Stimulated activated CD8-positive, alpha-beta memory T cell treated with anti-CD3 and anti-CD28 coated beads, Interleukin-7, amount 100 ng/mL, for 24 hours (primary cell): ENCODE data around the gene PDZD8.
"Not testable (repeated sequence)": the region's sequence is repeated elsewhere in the genome, so short reads cannot be mapped to it uniquely, and the experiment has no call there.

Source experiments
- DNase-seq: peaks from one replicate; pipeline ENCODE4 v3.0.0-alpha.2; 2020; ENCODE audit warnings: low read depth

The PDZD8 gene

DNA sequence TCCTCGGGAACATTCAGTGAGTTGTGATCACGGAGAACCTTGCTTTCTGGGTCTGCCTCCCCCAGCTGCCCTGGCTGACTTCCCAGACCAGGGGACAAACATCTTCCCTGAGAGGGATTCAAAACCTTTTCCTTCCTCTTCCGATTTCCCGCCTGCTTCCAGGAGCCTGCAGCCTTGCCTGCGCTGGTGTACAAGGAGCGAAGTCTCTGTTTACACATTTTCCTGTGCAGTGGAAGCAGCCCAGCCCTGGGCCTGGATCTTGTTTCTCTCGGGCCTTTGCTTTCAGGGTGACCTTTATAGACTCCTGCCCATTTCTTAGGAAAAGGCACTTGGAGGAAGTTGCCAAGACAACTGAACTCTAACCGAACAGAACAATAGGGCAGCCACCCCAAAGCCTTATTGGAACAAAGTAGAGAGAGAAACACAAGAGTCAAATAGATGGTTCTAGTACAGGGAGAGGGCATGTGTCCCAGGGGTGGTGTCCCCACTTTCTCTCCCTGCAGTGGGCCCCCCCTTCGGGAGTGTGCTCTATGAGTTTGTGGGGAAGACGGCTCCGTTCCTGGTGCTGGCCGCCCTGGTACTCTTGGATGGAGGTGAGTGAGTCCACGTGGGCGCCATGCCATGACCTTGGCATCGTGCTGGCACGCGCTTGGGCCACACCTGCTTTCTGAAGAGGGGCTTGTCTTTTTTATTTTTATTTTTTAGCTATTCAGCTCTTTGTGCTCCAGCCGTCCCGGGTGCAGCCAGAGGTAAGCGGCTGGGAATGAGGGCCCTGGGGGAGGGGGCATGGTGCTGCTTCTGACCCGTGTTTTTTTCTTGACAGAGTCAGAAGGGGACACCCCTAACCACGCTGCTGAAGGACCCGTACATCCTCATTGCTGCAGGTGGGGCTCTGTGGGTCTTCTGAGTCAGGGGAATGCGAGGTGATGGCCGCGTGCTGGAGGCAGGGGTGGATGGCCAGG lies 120.2 kb downstream of the PDZD8 start:
- no peak for DNase-seq

- no peak for DNase-seq
Measured at GRCh38 chr10:117254338-117254737, 120.9 kb downstream of the PDZD8 start.

- no peak for DNase-seq
Measured at GRCh38 chr10:117253908-117254307, 121.3 kb downstream of the PDZD8 start.

- DNase-seq = no peak
Measured at GRCh38 chr10:117250411-117250810, 124.8 kb downstream of the PDZD8 start.

DNA sequence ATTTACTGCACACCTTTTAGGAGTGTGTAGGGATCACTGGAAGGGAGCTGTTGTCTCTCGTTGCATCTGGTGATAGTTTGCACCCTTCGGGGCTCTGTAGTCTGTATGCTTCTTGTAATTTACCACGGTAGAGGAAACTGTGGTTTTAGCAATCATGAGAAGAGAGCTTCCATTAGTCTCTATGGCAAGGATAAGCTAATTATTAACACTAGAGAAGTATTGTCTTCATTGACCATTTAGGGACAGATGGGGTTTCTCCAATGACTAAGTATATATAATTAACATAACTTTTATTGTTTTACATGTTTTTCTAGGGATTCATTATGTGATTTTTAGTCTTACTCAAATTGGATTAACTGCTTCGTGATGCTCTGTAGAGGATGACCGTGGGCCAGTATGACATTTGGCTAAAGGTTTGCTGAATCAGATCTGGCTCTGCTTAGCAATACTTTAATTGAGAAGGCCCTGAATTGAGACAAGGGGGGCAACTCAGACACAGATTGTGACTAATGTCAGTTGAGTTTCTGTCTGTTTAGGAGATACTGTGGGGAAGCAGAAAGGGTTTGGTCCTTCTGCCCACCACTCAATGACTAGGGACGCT lies 125.6 kb downstream of the PDZD8 start:
- DNase-seq = no peak

GRCh38 chr10:117248750-117249465 lies 126.3 kb downstream of the PDZD8 start:
- no peak for DNase-seq

DNA sequence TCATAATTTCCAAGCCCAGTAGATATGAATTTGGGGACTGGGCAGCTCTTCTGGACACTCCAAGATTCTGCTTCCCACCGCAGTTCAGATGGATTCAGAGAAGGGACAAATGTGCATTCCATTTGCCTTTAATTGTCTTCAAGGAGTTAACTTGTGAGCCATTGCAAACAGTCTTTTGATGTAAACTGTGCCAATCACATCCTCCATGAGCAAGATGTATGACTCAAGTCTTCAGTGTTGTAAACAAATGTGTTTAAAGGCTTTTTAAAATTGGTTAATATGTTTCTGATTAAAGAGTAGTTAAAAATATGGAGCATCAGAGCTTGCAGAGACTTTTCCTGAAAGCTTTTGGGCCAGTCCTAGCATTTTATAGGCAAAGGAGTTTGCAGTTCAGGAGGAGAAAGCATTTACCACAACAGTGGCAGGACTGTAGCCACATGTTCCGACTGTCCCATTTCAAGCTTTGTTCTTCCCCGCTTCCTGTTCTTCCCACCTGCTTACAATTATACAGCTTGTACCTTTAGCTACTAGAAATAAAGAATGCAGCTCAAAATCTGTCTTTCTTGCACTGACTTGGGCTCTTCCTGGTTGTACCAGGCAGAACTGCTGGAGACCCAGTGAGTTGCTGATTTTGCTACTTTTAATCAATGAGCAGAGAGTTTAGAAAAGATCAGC lies 128.1 kb downstream of the PDZD8 start:
- DNase-seq = no peak

DNA sequence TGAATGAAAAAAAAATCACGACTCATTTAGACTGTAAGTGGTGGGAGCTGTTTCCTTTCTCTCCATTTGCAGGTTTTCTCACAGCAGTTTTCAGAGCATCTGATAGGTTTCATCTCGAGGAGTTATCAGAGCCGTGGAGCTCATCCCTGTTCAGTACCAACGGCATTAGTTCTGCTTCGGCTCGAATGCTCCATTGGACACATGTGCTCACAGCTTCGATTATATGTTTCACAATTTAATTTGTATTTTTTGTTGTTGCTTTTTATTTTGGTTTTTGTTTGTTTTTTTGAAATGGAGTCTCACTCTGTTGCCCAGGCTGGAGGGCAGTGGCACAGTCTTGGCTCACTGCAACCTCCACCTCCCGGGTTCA lies 132.8 kb downstream of the PDZD8 start:
- DNase-seq = no peak

- no peak for DNase-seq
Measured at GRCh38 chr10:117241541-117242462, 133.4 kb downstream of the PDZD8 start.

DNA sequence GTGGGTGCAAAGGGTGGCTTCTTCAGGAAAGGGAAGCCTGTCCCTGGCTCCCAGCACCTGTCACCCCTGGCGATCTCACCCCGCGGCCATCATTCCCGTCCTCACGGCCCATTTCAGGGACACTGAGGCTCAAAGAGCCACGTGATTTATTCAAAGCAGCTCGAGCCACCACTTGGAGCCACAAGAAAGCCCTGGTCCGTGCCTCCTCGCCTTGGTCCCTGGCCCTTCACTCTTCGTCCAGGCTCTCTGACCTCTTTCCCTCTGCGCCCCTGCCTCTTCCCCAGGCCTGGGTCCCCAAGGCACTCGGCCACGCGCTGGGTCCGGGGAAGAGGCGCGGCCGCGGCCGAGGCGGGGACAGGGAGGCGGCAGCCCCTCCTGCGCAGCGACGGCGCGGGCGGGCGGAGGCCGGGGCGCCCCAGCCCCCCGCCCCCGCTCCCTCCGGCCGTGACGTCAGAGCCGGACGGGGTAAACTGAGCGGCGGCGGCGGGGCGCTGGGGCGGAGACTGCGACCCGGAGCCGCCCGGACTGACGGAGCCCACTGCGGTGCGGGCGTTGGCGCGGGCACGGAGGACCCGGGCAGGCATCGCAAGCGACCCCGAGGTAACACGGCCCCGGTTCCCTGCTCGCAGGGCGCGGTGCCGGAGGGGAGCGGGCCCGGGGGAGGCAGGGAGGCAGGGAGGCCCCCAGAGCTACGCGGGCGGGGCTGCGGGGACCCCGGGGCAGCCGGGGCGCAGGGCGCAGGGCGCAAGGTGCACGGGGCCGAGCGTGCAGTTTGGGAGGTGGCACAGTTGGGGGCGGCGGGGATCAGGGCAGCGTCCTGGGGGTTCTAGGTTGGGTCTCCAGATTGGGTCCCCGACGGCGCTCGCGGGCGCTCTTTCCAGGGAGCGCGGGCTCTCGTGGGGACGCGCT lies 134.4 kb downstream of the PDZD8 start, which contains the start of gene SLC18A2:
Gene SLC18A2, plus strand, starts transcription at position 494 of the 909 bp plus-strand sequence. CDS start 580 bp downstream, outside the sequence.
- DNase-seq = no peak

DNA sequence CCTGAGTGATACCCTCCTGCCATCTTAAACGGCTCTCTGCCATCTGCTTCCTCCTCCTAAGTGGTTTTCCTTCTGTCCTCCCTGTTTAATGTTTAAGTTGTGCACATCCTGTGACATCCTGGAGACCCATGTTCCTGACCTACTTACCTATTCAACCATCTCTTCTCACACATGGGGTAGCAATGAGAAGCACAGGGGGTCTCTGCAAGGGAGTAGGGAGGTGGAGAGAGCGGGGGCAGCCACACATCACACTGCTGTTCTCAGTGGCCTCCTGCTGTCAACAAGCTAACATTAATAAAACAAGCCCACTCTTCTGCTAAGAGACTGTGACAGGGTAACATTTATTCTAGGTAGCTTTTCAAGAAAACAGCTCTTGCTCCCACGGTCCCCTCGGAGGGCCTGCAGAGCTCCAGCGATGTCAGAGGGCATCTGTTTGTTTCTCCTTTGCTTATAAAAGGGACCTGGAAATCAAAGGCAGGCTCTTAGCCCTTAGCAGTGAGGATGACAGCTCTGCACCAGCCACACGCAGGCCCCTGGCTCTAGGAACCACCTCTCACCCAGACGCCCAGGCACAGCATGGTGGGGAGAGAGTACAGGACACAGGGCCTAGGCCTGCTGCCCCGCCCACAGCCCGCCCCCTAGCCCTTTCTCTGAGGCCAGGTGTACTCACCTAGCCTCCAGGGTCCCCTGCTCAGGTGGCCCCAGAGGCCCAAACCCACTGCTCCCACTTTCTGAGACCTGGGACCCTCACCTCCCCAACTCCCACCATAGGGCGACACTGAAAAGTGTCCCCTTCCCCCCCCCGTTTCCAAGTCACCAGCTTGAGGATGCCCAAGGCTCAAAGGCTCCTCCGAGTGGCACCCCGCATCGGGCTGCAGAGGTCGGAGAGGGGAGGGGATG lies 135.3 kb downstream of the PDZD8 start:
- DNase-seq = no peak

GRCh38 chr10:117239051-117239450 lies 136.2 kb downstream of the PDZD8 start:
- DNase-seq = no peak

DNA sequence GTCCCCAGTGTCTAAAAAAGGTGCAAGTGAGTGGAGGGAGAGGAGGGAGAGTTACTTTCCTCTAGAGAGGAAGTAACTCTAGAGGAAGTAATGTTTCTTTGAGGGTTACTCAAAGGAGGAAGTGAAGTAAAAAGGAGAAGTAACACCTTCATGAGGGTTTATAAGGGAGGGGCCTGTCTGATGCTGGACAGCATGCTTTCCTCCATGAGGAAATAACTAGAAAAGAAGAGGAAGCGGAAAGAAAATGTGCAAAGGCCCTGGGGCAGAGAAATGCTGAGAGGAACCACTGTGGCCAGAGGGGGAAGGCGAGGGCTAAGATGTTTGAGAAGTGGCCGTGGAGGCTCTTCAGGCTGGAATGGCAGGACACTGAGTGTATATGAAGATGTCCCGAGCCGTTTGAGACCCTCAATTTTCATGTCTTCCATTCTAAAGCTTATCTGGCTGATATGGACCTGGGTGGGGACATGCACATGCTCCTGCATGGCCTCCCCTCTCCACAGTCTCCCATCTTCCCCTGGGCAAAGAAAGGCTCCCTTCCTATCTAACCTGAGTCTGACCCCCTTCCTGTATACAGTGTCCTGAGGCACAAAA lies 137.7 kb downstream of the PDZD8 start:
- no peak for DNase-seq

DNA sequence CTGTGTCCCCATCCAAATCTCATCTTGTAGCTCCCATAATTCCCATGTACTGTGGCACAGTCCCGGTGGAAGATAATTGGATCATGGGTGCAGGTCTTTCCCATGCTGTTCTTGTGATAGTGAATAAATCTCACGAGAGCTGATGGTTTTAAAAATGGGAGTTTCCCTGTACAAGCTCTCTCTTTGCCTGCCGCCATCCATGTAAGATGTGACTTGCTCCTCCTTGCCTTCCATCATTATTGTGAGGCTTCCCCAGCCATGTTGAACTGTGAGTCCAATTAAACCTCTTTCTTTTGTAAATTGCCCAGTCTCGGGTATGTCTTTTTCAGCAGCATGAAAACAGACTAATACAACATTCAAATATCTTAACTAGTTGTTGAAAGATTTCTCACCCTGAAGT lies 145.1 kb downstream of the PDZD8 start:
- not testable (repeated sequence) for DNase-seq

DNA sequence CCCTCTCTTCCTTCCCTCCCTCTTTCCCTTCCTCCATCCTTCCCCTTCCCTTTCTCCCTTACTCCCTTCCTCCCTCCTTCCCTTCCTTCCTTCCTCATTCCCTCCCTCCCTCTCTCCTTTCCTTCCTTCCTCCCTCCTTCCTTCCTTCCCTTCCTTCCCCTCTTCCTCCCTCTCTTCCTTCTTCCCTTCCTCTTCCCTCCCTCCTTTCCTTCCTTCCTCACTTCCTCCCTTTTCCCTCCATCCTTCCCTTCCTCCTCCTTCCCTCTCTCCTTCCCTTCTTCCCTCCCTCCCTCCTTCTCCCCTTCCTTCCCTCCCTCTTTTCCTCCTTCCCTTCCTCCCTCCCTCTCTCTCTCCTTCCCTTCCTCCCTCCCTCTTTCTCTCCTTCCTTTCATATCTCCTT lies 147.0 kb downstream of the PDZD8 start:
- no peak for DNase-seq
